ENCODE data around the gene ERC2. TPM values are rescaled to one million over a fixed set of nuclear protein-coding genes. Genes with fewer than 3 reads are reported as not detected.

ERC2 gene
- polyA plus RNA-seq, 1 experiment, result 0.07 TPM

DNA sequence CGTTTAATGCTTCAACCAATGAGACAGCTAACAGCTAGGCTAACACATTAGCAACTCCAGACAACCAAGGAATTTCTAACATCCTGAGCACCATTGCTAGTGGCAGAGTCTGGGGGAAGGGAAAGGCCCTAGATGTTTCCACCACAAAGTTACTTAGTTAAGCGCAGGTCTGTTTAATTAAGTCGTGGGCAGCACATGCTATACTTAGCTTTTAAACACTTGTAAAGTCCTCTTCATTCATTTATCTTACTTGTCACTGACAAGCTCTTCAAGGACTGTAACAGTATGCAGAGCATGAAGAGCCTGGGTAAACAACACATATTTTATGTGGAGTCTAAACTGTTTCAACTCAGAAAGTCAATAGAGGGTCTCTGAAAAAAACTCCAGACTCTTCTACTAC, 760.0 kb downstream of the ERC2 start:
- no peak overlapping the region for H3K4me3 ChIP-seq (ENCODE audit: low read depth, low read length)
- no peak for DNase-seq (ENCODE audit: low read depth, low spot score)
- ChIA-PET CTCF (interaction anchor here (1.0 kb wide), 1 partner anchor 39 kb away, joined by 3 read pairs; no protein-coding TSS in a partner anchor), POLR2A (no interaction called here)
- no peaks in the 10 kb centered on the region for H3K27me3 ChIP-seq (ENCODE audit: control insufficient read depth, insufficient read depth, low read length)
- no peaks in the 10 kb centered on the region for H3K9me3 ChIP-seq (ENCODE audit: control insufficient read depth, insufficient read depth, low read length)
- H3K27ac ChIP-seq (ENCODE audit: low read depth, low read length), result no peak overlapping the region
- TF ChIP-seq, protein P1, sequence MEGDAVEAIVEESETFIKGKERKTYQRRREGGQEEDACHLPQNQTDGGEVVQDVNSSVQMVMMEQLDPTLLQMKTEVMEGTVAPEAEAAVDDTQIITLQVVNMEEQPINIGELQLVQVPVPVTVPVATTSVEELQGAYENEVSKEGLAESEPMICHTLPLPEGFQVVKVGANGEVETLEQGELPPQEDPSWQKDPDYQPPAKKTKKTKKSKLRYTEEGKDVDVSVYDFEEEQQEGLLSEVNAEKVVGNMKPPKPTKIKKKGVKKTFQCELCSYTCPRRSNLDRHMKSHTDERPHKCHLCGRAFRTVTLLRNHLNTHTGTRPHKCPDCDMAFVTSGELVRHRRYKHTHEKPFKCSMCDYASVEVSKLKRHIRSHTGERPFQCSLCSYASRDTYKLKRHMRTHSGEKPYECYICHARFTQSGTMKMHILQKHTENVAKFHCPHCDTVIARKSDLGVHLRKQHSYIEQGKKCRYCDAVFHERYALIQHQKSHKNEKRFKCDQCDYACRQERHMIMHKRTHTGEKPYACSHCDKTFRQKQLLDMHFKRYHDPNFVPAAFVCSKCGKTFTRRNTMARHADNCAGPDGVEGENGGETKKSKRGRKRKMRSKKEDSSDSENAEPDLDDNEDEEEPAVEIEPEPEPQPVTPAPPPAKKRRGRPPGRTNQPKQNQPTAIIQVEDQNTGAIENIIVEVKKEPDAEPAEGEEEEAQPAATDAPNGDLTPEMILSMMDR (IDR thresholded peaks at IDR 0.05; ENCODE audit: low read depth, low read length), result no peak

DNA sequence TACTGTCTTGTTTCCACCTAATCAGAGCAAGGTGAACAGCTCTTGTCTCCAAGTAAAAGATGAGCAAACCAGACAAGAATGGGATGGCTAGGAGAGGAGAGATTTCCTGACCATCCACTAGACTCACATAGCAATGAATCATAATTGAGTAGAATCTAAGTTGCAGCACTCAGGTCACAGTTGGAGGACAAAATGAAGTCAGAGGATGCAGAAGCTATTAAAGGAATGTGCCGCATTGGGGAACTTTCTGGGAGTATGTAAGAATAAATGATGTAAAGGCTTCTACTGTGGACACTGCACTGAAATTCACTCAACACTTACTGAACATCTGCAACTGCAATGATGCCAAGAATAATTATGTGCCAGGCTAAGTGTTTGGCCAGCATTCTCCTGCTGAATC, 763.7 kb downstream of the ERC2 start:
- Histone ChIP-seq H3K27me3 (ENCODE audit: control insufficient read depth, insufficient read depth, low read length) (no peaks in the 10 kb centered on the region), H3K27ac (ENCODE audit: low read depth, low read length) (no peak overlapping the region), H3K4me3 (ENCODE audit: low read depth, low read length) (no peak overlapping the region), H3K9me3 (ENCODE audit: control insufficient read depth, insufficient read depth, low read length) (no peaks in the 10 kb centered on the region)
- no peak for DNase-seq (ENCODE audit: low read depth, low spot score)
- ChIA-PET POLR2A (no interaction called here), CTCF (interaction anchor here (0.8 kb wide), 1 partner anchor 211 kb away, joined by 3 read pairs; no protein-coding TSS in a partner anchor)
- TF ChIP-seq, protein P1 (IDR thresholded peaks at IDR 0.05; ENCODE audit: low read depth, low read length), result no peak

DNA sequence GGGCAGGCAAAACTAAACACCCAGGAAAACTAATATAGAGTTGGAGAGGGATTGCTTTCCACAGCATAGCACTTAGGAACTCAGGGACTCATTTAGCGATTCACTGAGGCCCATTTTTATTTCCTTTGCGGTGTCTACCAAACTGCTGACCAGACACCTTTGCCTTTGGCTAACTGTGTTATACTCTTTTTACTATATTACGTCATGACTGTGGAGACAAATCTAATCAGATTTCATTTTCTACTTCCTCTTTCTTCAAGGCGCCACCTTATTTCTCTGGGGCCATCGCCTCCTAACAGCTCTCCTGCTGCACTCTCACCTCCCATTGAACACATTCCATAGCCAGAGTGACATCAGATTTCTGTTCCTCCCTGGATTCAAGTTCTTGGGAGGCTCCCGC, 765.4 kb downstream of the ERC2 start:
- CTCF ChIA-PET, result no interaction called here
- no peak overlapping the region for H3K27ac ChIP-seq (ENCODE audit: low read depth, low read length)
- H3K9me3 ChIP-seq (ENCODE audit: control insufficient read depth, insufficient read depth, low read length), result no peaks in the 10 kb centered on the region
- POLR2A ChIA-PET, result no interaction called here
- H3K4me3 ChIP-seq (ENCODE audit: low read depth, low read length), result no peak overlapping the region
- H3K27me3 ChIP-seq (ENCODE audit: control insufficient read depth, insufficient read depth, low read length), result no peaks in the 10 kb centered on the region
- TF ChIP-seq, protein P1 (IDR thresholded peaks at IDR 0.05; ENCODE audit: low read depth, low read length), result no peak
- DNase-seq (ENCODE audit: low read depth, low spot score), result no peak

DNA sequence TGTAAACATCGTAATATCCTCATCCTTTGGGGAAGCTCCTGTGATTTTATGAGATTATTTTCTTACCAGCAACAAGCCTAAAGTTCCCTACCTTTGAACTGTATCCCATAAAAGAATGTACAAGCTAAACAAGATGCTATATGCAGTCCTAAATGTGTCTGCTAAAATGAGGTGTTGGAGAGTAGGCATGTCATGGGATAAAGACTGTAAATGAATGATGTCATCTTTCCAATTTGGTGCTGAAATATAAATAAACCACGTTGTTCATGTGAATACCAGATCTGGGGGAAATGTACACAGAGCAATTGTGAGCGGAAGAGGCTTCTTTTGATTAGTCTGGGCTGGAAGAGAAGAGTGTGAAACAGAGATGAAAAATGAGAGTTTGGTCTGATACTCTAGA, 766.3 kb downstream of the ERC2 start:
- H3K27me3 ChIP-seq (ENCODE audit: control insufficient read depth, insufficient read depth, low read length), result no peaks in the 10 kb centered on the region
- no peak overlapping the region for H3K4me3 ChIP-seq (ENCODE audit: low read depth, low read length)
- CTCF ChIA-PET, result no interaction called here
- POLR2A ChIA-PET, result no interaction called here
- H3K27ac ChIP-seq (ENCODE audit: low read depth, low read length), result peak overlapping the region; percentile 22
- TF ChIP-seq, protein P1 (IDR thresholded peaks at IDR 0.05; ENCODE audit: low read depth, low read length), result no peak
- DNase-seq (ENCODE audit: low read depth, low spot score), result no peak
- no peaks in the 10 kb centered on the region for H3K9me3 ChIP-seq (ENCODE audit: control insufficient read depth, insufficient read depth, low read length)

DNA sequence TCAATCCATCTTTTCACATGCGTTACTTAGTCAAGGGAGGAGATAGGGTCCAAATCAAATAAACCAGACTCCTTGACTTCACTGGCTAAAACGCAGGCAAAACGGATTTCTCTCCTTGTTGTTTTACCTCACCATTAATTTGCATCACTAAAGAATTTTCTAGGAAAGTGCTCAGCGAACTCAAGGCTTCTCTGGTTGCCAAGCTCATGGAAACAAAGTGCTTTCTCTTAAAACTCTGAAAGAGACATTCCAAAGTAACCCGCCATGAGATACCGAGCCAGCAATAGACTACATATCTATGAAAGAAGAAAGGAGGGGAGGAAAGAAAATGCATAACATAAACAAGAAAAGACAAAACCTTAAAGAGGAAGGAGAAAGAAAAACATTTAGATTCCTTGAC, 769.4 kb downstream of the ERC2 start:
- H3K27me3 ChIP-seq (ENCODE audit: control insufficient read depth, insufficient read depth, low read length), result no peaks in the 10 kb centered on the region
- H3K4me3 ChIP-seq (ENCODE audit: low read depth, low read length), result no peak overlapping the region
- no peaks in the 10 kb centered on the region for H3K9me3 ChIP-seq (ENCODE audit: control insufficient read depth, insufficient read depth, low read length)
- no peak overlapping the region for H3K27ac ChIP-seq (ENCODE audit: low read depth, low read length)
- POLR2A ChIA-PET, result no interaction called here
- TF ChIP-seq, protein P1 (IDR thresholded peaks at IDR 0.05; ENCODE audit: low read depth, low read length), result no peak
- CTCF ChIA-PET, result no interaction called here
- DNase-seq (ENCODE audit: low read depth, low spot score), result no peak
